Endothelial cell of umbilical vein (primary cell): ENCODE measurements around the gene VWA5A. TPM values are rescaled to one million over a fixed set of nuclear protein-coding genes. Genes with fewer than 3 reads are reported as not detected.

Experiments
- BruUV-seq: library from RNA; stranded (reverse); fragments of 400-500 nt; replicated peaks from 2 replicates; lab custom pipeline; 2021; lab: Mats Ljungman, UMichigan
- CTCF ChIA-PET: fragments of 300-600, 350-600 bp; sonication (Branson Sonifier 250); formaldehyde crosslinking; loops from one replicate; lab custom pipeline; 2021; ENCODE audit warnings: antibody characterized with exemption, inconsistent platforms; lab: Charles Lee
- POLR2A ChIA-PET: fragments of 300-600, 350-600 bp; sonication (Branson Sonifier 250); formaldehyde crosslinking; loops from one replicate; lab custom pipeline; 2021; ENCODE audit warnings: antibody characterized with exemption, inconsistent platforms; lab: Charles Lee
- DNase-seq: peaks from one replicate; pipeline ENCODE4 v3.0.0-alpha.2; 2011; ENCODE audit warnings: low read depth, low spot score
- FAIRE-seq: peaks from 2 replicates; lab custom pipeline; 2011; peaks lifted over from hg19 to GRCh38; lab: Jason Lieb, UNC
- H2AFZ ChIP-seq: 2 replicates; pipeline ENCODE4 v1.6.0; 2012; ENCODE audit warnings: low read depth, low read length, control low read depth, inconsistent platforms
- H3K27ac ChIP-seq: 2 replicates; pipeline ENCODE4 v1.5.1; 2011; ENCODE audit warnings: low read depth, mild to moderate bottlenecking, control low read depth, low read length, moderate library complexity; ENCODE audit not compliant: insufficient read depth
- H3K27me3 ChIP-seq, 2 experiments: 2 replicates each; pipeline versions ENCODE4 v1.6.0 to v1.6.1; 2011; ENCODE audit warnings: low read length in 2 of 2, mixed read lengths in 1 of 2; ENCODE audit not compliant: control insufficient read depth in 2 of 2, insufficient read depth in 2 of 2
- H3K36me3 ChIP-seq, 2 experiments: 2 replicates in 1 of 2; 3 replicates in 1 of 2; pipeline ENCODE4 v1.5.1; 2011; ENCODE audit warnings: low read length in 2 of 2, mild to moderate bottlenecking in 1 of 2, moderate library complexity in 1 of 2; ENCODE audit not compliant: control insufficient read depth in 2 of 2, insufficient read depth in 2 of 2; ENCODE audit errors: extremely low read depth in 1 of 2
- H3K4me1 ChIP-seq: 3 replicates; pipeline ENCODE4 v1.5.1; 2011; ENCODE audit warnings: mild to moderate bottlenecking, low read length; ENCODE audit not compliant: control insufficient read depth, insufficient read depth; ENCODE audit errors: extremely low read depth
- H3K4me2 ChIP-seq: 2 replicates; pipeline ENCODE4 v1.6.1; 2011; ENCODE audit warnings: low read length, control low read depth, mixed read lengths; ENCODE audit not compliant: insufficient read depth
- H3K4me3 ChIP-seq, 3 experiments: fragments of 200-600 bp in 1 of 3; sonication (generic), shearing (Covaris generic) in 1 of 3; replicated peaks in 1 of 3; 2 replicates each; pipeline ENCODE4 v1.5.1; 2011 to 2016; ENCODE audit warnings: control low read depth in 3 of 3, low read length in 3 of 3, mild to moderate bottlenecking in 2 of 3, inconsistent platforms in 1 of 3, low read depth in 1 of 3, moderate library complexity in 1 of 3; ENCODE audit not compliant: insufficient read depth in 1 of 3
- H3K79me2 ChIP-seq: 2 replicates; pipeline ENCODE4 v1.6.0; 2012; ENCODE audit warnings: low read length, inconsistent platforms; ENCODE audit not compliant: control insufficient read depth, insufficient read depth
- H3K9ac ChIP-seq: replicated peaks from 2 replicates; pipeline ENCODE3; 2011; ENCODE audit warnings: low read length, control low read depth; ENCODE audit not compliant: insufficient read depth; ENCODE audit errors: extremely low read depth
- H3K9me1 ChIP-seq: replicated peaks from 3 replicates; pipeline ENCODE4 v1.6.0; 2011; ENCODE audit warnings: mild to moderate bottlenecking, low read length; ENCODE audit not compliant: control insufficient read depth, insufficient read depth; ENCODE audit errors: extremely low read depth
- H3K9me3 ChIP-seq: replicated peaks from 2 replicates; pipeline ENCODE4 v1.5.1; 2012; ENCODE audit warnings: low read length, inconsistent platforms; ENCODE audit not compliant: control insufficient read depth, insufficient read depth
- H4K20me1 ChIP-seq: replicated peaks from 2 replicates; pipeline ENCODE3; 2011; ENCODE audit warnings: mild to moderate bottlenecking, low read length; ENCODE audit not compliant: control insufficient read depth, insufficient read depth; ENCODE audit errors: extremely low read depth
- EZH2 ChIP-seq: IDR thresholded peaks from 2 replicates; pipeline ENCODE4 v1.6.1; 2012; ENCODE audit warnings: borderline replicate concordance, low read depth, mild to moderate bottlenecking, moderate library complexity, low read length, inconsistent platforms; ENCODE audit not compliant: severe bottlenecking
- FOS ChIP-seq: IDR thresholded peaks from 2 replicates; pipeline ENCODE4 v1.6.1; 2011; ENCODE audit warnings: mild to moderate bottlenecking, low read length, moderate library complexity, borderline replicate concordance; ENCODE audit not compliant: insufficient read depth
- GATA2 ChIP-seq: IDR thresholded peaks from 2 replicates; pipeline ENCODE4 v1.7.0; 2011; ENCODE audit warnings: low read depth, mild to moderate bottlenecking, moderate library complexity, mixed read lengths, low read length; ENCODE audit not compliant: insufficient read length, insufficient read depth
- JUN ChIP-seq: IDR thresholded peaks from 2 replicates; pipeline ENCODE4 v1.6.1; 2011; ENCODE audit warnings: borderline replicate concordance, low read depth; ENCODE audit not compliant: insufficient read length, insufficient read depth
- MYC ChIP-seq: IDR thresholded peaks from one replicate; pipeline ENCODE4 v1.6.1; 2011; ENCODE audit warnings: mild to moderate bottlenecking, low read depth, low read length
- POLR2AphosphoS5 ChIP-seq: IDR thresholded peaks from 2 replicates; pipeline ENCODE4 v1.6.1; 2012; ENCODE audit warnings: low read depth, mild to moderate bottlenecking, control low read depth, low read length, moderate library complexity; ENCODE audit not compliant: insufficient read depth
- dilution Hi-C: fragments of 300-500 bp; cut with MboI; formaldehyde crosslinking; loops from one replicate; pipeline ENCODE4 v1.15.0; 2019; ENCODE audit warnings: low sequenced_read_pairs; ENCODE audit not compliant: extremely low pct_ligation_motif_present
- intact Hi-C: fragments of 100-400 bp; cut with micrococcal nuclease; formaldehyde crosslinking; loops from one replicate; pipeline ENCODE4 v1.10.0; 2022
- polyA plus RNA-seq, 4 experiments: library from polyadenylated mRNA; depleted of rRNA in 3 of 4; stranded (reverse) in 3 of 4; unstranded in 1 of 4; fragments of >200 nt; gene quantifications; 2 replicates each; pipeline versions ENCODE4 v1.2.1 to v1.2.3, GENCODE V29; 2011 to 2012; ENCODE audit warnings: missing spikeins in 1 of 4
- total RNA-seq: library from RNA; stranded (reverse); gene quantifications from 2 replicates; pipeline ENCODE4 v1.2.3, GENCODE V29; 2021
- TF ChIP-seq, protein P1 (sequence below), 2 donors: IDR thresholded peaks; 1 replicate in 1 of 2; 2 replicates in 1 of 2; pipeline ENCODE4 v1.5.1; 2011; ENCODE audit warnings: low read length in 2 of 2, mild to moderate bottlenecking in 2 of 2, moderate library complexity in 2 of 2, control low read depth in 1 of 2, inconsistent platforms in 1 of 2, low read depth in 1 of 2; ENCODE audit not compliant: insufficient read depth in 1 of 2; ENCODE audit errors: extremely low read depth in 1 of 2
- TF ChIP-seq, protein P2 (sequence below): IDR thresholded peaks from 2 replicates; pipeline ENCODE4 v1.6.1; 2011; ENCODE audit not compliant: insufficient read depth, insufficient read length

The VWA5A gene
- total and polyA plus RNA-seq, 2 donors (not counting 3 experiments of a cell fraction or from before 2014, with no cell fraction given) = 9.1 to 14.3 TPM

DNA sequence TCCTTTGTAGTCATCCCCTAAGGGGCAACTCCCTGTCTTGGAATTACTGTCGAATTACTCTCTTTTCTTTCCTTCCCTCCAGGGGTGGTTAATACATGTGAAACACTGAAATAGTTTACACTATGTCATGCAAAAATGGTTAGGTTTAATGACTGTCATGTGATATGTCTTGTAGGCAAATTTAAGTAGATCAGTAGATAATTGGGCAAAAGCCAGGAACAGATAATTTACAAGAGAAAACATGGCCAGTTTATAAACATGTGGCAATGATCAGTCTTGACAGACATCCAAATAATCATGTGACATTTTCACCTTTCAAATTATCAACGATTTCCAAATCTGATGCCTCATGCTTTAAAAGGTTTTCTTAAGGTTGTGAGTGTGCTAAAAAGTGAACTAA is 3.9 kb downstream of the VWA5A start:
- H2AFZ ChIP-seq = no peak overlapping the region
- no peak overlapping the region for H3K27ac ChIP-seq
- FAIRE-seq (no peak), DNase-seq (no peak)
- peaks cover 6 to 13% of the 10 kb centered on the region in 2 experiments for H3K36me3 ChIP-seq
- H3K79me2 ChIP-seq = no peaks in the 10 kb centered on the region
- no peaks in the 10 kb centered on the region for H3K27me3 ChIP-seq
- H3K9me3 ChIP-seq = no peaks in the 10 kb centered on the region
- TF ChIP-seq JUN (no peak), POLR2AphosphoS5 (no peak), FOS (no peak), GATA2 (no peak), EZH2 (no peak), MYC (no peak)
- TF ChIP-seq, protein P1, sequence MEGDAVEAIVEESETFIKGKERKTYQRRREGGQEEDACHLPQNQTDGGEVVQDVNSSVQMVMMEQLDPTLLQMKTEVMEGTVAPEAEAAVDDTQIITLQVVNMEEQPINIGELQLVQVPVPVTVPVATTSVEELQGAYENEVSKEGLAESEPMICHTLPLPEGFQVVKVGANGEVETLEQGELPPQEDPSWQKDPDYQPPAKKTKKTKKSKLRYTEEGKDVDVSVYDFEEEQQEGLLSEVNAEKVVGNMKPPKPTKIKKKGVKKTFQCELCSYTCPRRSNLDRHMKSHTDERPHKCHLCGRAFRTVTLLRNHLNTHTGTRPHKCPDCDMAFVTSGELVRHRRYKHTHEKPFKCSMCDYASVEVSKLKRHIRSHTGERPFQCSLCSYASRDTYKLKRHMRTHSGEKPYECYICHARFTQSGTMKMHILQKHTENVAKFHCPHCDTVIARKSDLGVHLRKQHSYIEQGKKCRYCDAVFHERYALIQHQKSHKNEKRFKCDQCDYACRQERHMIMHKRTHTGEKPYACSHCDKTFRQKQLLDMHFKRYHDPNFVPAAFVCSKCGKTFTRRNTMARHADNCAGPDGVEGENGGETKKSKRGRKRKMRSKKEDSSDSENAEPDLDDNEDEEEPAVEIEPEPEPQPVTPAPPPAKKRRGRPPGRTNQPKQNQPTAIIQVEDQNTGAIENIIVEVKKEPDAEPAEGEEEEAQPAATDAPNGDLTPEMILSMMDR (IDR thresholded peaks at IDR 0.05; ENCODE audit: extremely low read depth in 1 of 2, insufficient read depth in 1 of 2, low read depth in 1 of 2, low read length in 2 of 2) = no peak
- TF ChIP-seq, protein P2, sequence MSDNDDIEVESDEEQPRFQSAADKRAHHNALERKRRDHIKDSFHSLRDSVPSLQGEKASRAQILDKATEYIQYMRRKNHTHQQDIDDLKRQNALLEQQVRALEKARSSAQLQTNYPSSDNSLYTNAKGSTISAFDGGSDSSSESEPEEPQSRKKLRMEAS = no peak
- H3K9me1 ChIP-seq = no peaks in the 10 kb centered on the region
- H3K9ac ChIP-seq = no peak overlapping the region
- no TSS peak for BruUV-seq
- dilution Hi-C loops = no loop called here
- no peak overlapping the region for H3K4me2 ChIP-seq
- ChIA-PET POLR2A (no interaction called here), CTCF (interaction anchor here (1.7 kb wide), 1 partner anchor 48 kb away, joined by 5 read pairs; no protein-coding TSS in a partner anchor)
- no peak overlapping the region for H3K4me3 ChIP-seq
- H4K20me1 ChIP-seq = no peaks in the 10 kb centered on the region
- peaks cover 19% of the 10 kb centered on the region for H3K4me1 ChIP-seq
- intact Hi-C loops = loop anchor here (5.0 kb wide), 1 partner anchor 147 kb away; no protein-coding TSS in a partner anchor
